HL-60 (cell line): Measurements from ENCODE around the gene PNPLA2.

Experiments used
- CTCF ChIP-seq: IDR thresholded peaks from one replicate; pipeline ENCODE4 v1.5.1; 2011; ENCODE audit warnings: low read length, control low read depth, inconsistent platforms; ENCODE audit not compliant: insufficient read depth
- POLR2AphosphoS5 ChIP-seq: IDR thresholded peaks from 2 replicates; pipeline ENCODE4 v1.6.1; 2012; ENCODE audit warnings: low read depth
- REST ChIP-seq: IDR thresholded peaks from 2 replicates; pipeline ENCODE4 v1.6.1; 2012; ENCODE audit warnings: low read depth; ENCODE audit not compliant: insufficient replicate concordance

GRCh38 chr11:862696-863022 is 43.9 kb downstream of the PNPLA2 start:
- TF ChIP-seq POLR2AphosphoS5 (no peak; the same call in 1 of the 2 replicates), CTCF (no peak), REST (no peak)
